ENCODE data around the gene NPPA. TPM values are rescaled to one million over a fixed set of nuclear protein-coding genes. Genes with fewer than 3 reads are reported as not detected.
A peak's percentile ranks its signal among the peaks of the same experiment; 100 is the strongest.

NPPA gene
- total RNA-seq, 4 donors from 2014 or later, result 0.53 to 4.2 (median 1.9) TPM; not detected in 1

DNA sequence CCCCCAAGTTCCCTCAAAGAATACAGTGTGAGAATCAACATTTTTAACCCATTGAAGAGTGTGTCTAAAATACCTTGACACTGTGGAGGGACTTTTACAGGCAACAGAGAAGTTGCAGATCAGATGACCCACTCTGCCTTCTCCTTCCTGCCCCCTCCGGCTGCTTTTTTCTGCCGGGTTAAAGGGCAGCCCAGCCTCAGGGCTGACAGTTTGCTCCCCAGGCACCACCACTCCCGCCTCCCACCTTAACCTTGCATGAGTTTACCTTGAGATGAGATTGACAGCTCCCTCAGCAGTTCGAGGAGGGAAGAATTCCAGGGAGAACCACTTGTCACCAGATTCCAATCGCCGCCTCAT is 45.0 kb downstream of the NPPA start:
- peak in 1 of 2 donors; percentile 54 for DNase-seq
- H3K27me3 ChIP-seq, result no peaks in the 10 kb centered on the region
- H3K4me3 ChIP-seq, result peak overlapping the region; percentile 67 to 95 (median 78)
- in situ Hi-C loops (cut with MboI; ENCODE audit: low sequenced_read_pairs in 4 of 4), result no loop called here
- intact Hi-C loops (cut with DNase I; ENCODE audit: low total_unique reads), result loop anchor here (1.0 to 5.0 kb wide), 2 partner anchors 10 to 80 kb away; no protein-coding TSS in a partner anchor
- peaks cover 0 to 31% of the 10 kb centered on the region in 2 donors for H3K36me3 ChIP-seq
- peaks cover 48 to 49% of the 10 kb centered on the region in 2 donors for H3K4me1 ChIP-seq
- TF ChIP-seq POLR2A (IDR thresholded peaks at IDR 0.05) (peak; percentile 41 to 72), CTCF (IDR thresholded peaks at IDR 0.05 in 4 of 5, conservative IDR thresholded peaks at IDR 0.05 in 1 of 5) (no peak)
- H3K27ac ChIP-seq, result peak overlapping the region; percentile 92 to 99 (median 96)
- ATAC-seq, result no peak
- H3K9me3 ChIP-seq, result no peaks in the 10 kb centered on the region

DNA sequence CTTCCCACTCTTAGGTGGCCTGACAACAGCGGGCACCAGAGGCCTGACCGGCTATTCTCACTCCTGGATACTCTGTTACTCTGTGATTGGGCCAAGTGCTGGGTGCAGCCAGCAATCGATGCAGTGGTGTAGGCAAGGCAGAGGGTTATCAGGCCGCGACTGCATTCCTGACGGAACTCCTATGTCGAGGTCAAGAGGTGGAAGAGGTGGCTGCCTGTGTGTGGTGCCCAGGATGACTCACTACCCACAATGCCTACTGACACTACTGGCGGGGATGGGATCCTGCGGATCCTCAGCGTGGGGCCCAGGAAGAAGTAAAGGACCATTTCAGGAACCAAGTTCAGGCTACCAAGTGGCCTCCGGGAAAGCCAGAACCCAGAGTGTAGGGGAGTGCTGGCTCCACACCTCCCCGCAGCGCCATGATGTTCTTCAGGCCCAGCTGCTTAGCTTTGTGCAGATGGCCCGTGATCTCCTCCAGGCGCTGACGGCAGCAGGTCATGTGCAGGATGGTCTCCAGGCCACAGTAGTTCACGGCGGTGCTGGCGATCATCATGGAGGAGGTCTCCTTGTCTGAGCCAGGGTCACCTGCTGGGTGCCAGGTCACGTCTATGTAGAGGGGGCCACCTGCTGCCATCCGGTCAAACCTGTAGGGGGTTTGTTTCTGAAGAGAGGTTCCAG is 46.7 kb downstream of the NPPA start:
- H3K27me3 ChIP-seq, result no peaks in the 10 kb centered on the region
- in situ Hi-C loops (cut with MboI; ENCODE audit: low sequenced_read_pairs in 4 of 4), result no loop called here
- ATAC-seq (no peak), DNase-seq (no peak)
- H3K4me1 ChIP-seq, result peaks cover 36 to 46% of the 10 kb centered on the region in 2 donors
- TF ChIP-seq CTCF (IDR thresholded peaks at IDR 0.05 in 4 of 5, conservative IDR thresholded peaks at IDR 0.05 in 1 of 5), result no peak
- peak in 1 of 2 donors; percentile 6 for TF ChIP-seq POLR2A (IDR thresholded peaks at IDR 0.05)
- H3K4me3 ChIP-seq, result no peak overlapping the region
- intact Hi-C loops (cut with DNase I; ENCODE audit: low total_unique reads), result loop anchor here (5.0 kb wide), 1 partner anchor 81 kb away; no protein-coding TSS in a partner anchor
- H3K27ac ChIP-seq, result peak overlapping the region; percentile 92 to 99 (median 96)
- peaks cover 0 to 28% of the 10 kb centered on the region in 2 donors for H3K36me3 ChIP-seq
- H3K9me3 ChIP-seq, result no peaks in the 10 kb centered on the region

GRCh38 chr1:11800391-11800755 is 47.2 kb downstream of the NPPA start:
- no peaks in the 10 kb centered on the region for H3K9me3 ChIP-seq
- no peak for ATAC-seq
- peak overlapping the region; percentile 92 to 99 (median 96) for H3K27ac ChIP-seq
- H3K4me3 ChIP-seq, result no peak overlapping the region
- H3K4me1 ChIP-seq, result peaks cover 36 to 51% of the 10 kb centered on the region in 2 donors
- intact Hi-C loops (cut with DNase I; ENCODE audit: low total_unique reads), result loop anchor here (5.0 kb wide), 1 partner anchor 82 kb away; no protein-coding TSS in a partner anchor
- peaks cover 0 to 34% of the 10 kb centered on the region in 2 donors for H3K36me3 ChIP-seq
- in situ Hi-C loops (cut with MboI; ENCODE audit: low sequenced_read_pairs in 4 of 4), result no loop called here
- TF ChIP-seq CTCF (IDR thresholded peaks at IDR 0.05 in 4 of 5, conservative IDR thresholded peaks at IDR 0.05 in 1 of 5) (no peak), POLR2A (IDR thresholded peaks at IDR 0.05) (no peak)
- H3K27me3 ChIP-seq, result no peaks in the 10 kb centered on the region
- DNase-seq, result no peak

- in situ Hi-C loops (cut with MboI; ENCODE audit: low sequenced_read_pairs in 4 of 4), result no loop called here
- Histone ChIP-seq H3K4me1 (peaks cover 35 to 54% of the 10 kb centered on the region in 2 donors), H3K27me3 (no peaks in the 10 kb centered on the region), H3K9me3 (no peaks in the 10 kb centered on the region), H3K36me3 (peaks cover 0 to 38% of the 10 kb centered on the region in 2 donors), H3K4me3 (no peak overlapping the region), H3K27ac (peak overlapping the region; percentile 92 to 99 (median 96))
- DNase-seq (peak in 1 of 2 donors; percentile 5), ATAC-seq (no peak)
- intact Hi-C loops (cut with DNase I; ENCODE audit: low total_unique reads), result loop anchor here (5.0 kb wide), 1 partner anchor 82 kb away; no protein-coding TSS in a partner anchor
- no peak for TF ChIP-seq CTCF (IDR thresholded peaks at IDR 0.05 in 4 of 5, conservative IDR thresholded peaks at IDR 0.05 in 1 of 5)
These were observed 47.7 kb downstream of the NPPA start for GRCh38 chr1:11799896-11800295.

All from gastrocnemius medialis (tissue), 4 donors.